Body of pancreas (tissue), 4 donors: Measurements from ENCODE around the gene PRR36.

Source experiments
- POLR2A ChIP-seq, 3 donors: fragments of 450-650 bp; IDR thresholded peaks; one replicate each; pipeline ENCODE4 v1.6.1; 2016; ENCODE audit warnings: antibody characterized with exemption in 3 of 3, mild to moderate bottlenecking in 2 of 3
- TF ChIP-seq, protein P1 (sequence below), 7 experiments: fragments of 450-650 bp in 4 of 7; fragments of 200-600 bp in 3 of 7; sonication (generic) in 3 of 7; IDR thresholded peaks; one replicate each; pipeline ENCODE4 v1.5.1; 2016 to 2019; ENCODE audit warnings: antibody characterized with exemption in 7 of 7

DNA sequence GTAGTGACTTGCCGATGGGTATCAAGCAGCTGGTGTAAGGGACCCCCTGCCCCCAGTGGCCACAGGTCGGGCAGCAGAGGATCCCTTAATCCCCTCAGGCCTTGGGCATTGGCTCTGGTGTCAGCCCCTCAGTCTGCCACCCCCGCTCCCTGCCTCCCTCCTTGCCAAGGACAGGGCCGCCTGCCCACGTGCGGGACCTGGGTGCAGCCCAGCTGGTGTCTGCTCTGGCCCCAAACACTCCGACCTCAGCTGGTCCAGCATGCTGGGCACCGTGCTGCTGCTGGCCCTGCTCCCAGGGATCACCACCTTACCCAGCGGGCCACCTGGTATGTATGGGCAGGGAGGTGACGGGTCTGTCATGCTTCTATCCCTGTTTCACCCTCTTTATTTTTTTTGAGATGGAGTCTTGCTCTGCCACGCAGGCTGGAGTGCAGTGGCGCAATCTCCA is 40.4 kb upstream of the PRR36 start, which contains the start of gene TGFBR3L:
- TF ChIP-seq, protein P1, sequence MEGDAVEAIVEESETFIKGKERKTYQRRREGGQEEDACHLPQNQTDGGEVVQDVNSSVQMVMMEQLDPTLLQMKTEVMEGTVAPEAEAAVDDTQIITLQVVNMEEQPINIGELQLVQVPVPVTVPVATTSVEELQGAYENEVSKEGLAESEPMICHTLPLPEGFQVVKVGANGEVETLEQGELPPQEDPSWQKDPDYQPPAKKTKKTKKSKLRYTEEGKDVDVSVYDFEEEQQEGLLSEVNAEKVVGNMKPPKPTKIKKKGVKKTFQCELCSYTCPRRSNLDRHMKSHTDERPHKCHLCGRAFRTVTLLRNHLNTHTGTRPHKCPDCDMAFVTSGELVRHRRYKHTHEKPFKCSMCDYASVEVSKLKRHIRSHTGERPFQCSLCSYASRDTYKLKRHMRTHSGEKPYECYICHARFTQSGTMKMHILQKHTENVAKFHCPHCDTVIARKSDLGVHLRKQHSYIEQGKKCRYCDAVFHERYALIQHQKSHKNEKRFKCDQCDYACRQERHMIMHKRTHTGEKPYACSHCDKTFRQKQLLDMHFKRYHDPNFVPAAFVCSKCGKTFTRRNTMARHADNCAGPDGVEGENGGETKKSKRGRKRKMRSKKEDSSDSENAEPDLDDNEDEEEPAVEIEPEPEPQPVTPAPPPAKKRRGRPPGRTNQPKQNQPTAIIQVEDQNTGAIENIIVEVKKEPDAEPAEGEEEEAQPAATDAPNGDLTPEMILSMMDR (IDR thresholded peaks at IDR 0.05), result no peak
- TF ChIP-seq POLR2A (IDR thresholded peaks at IDR 0.05), result no peak
